Right lobe of liver (tissue), 6 donors: ENCODE results near the gene RBPJL. TPM values are rescaled to one million over a fixed set of nuclear protein-coding genes. Genes with fewer than 3 reads are reported as not detected.

Experiments used
- ATAC-seq, 4 donors: fragments of 200-7000 bp; cut with Tn5 transposase; one replicate each; pipeline ENCODE4 v1.9.1; 2020; ENCODE audit warnings: mild to moderate bottlenecking in 4 of 4, moderate library complexity in 4 of 4
- DNase-seq, 3 donors: peaks; one replicate each; pipeline ENCODE4 v3.0.0-alpha.2; 2020
- H3K27ac ChIP-seq, 3 donors: fragments of 200-600 bp; one replicate each; pipeline ENCODE4 v1.8.0; 2022
- H3K27me3 ChIP-seq, 2 donors: fragments of 200-600 bp; one replicate each; pipeline ENCODE4 v1.8.0; 2022
- H3K36me3 ChIP-seq, 4 donors: fragments of 200-600 bp; sonication (generic) in 1 of 4; one replicate each; pipeline versions ENCODE4 v1.5.1 to v1.8.0; 2017 to 2022; ENCODE audit warnings: control low read depth in 1 of 4
- H3K4me1 ChIP-seq, 4 donors: fragments of 200-600 bp; sonication (generic) in 1 of 4; one replicate each; pipeline versions ENCODE4 v1.5.1 to v1.8.0; 2017 to 2022; ENCODE audit warnings: control low read depth in 1 of 4
- H3K4me3 ChIP-seq, 3 donors: fragments of 200-600 bp; one replicate each; pipeline ENCODE4 v1.8.0; 2022
- H3K9me3 ChIP-seq, 4 donors: fragments of 200-600 bp; sonication (generic) in 1 of 4; one replicate each; pipeline versions ENCODE4 v1.5.1 to v1.8.0; 2017 to 2022; ENCODE audit warnings: control low read depth in 1 of 4
- POLR2A ChIP-seq: fragments of 450-650 bp; IDR thresholded peaks from one replicate; pipeline ENCODE4 v1.6.1; 2017; ENCODE audit warnings: antibody characterized with exemption, mild to moderate bottlenecking
- WGBS: methylation state at CpG from one replicate; pipeline ENCODE4 v1.1.6; 2018; ENCODE audit warnings: low coverage, low lambda C conversion rate; ENCODE audit not compliant: insufficient coverage; ENCODE audit errors: missing lambda C conversion rate; 5-methylcytosine and 5-hydroxymethylcytosine counted together
- intact Hi-C, 2 donors: fragments of 100-400 bp; cut with DNase I; formaldehyde crosslinking; loops; one replicate each; pipeline versions ENCODE4 v1.11.2 to v1.14.1; 2022
- total RNA-seq, 6 experiments: library from RNA; depleted of rRNA in 2 of 6; stranded (reverse); fragments of >200 nt in 2 of 6; fragmentation: NEBNext Ultra II Directional in 3 of 6; extraction: Animal tissue kit (Norgen Biotek cat#: 25700) in 3 of 6; gene quantifications; one replicate each; pipeline versions ENCODE4 v1.1.0 to v1.2.4, GENCODE V29; 2016 to 2023
- TF ChIP-seq, protein P1 (sequence below), 4 donors: fragments of 200-600 bp in 3 of 4; fragments of 450-650 bp in 1 of 4; IDR thresholded peaks; one replicate each; pipeline versions ENCODE4 v1.5.1 to v1.8.0; 2016 to 2022; ENCODE audit warnings: antibody characterized with exemption in 4 of 4, mild to moderate bottlenecking in 2 of 4
- donor health status: DM: no; HTN: yes; CAD: no.
- donor health status: DM: no; HTN: no; CAD: no.
- donor health status: DM: no; HTN: no; CAD: no.
- donor health status: DM: no; HTN: yes; CAD: no.
- donor health status: DM: no; HTN: yes; CAD: no.

Gene RBPJL
- total RNA-seq, 6 experiments from 2014 or later: not detected

DNA sequence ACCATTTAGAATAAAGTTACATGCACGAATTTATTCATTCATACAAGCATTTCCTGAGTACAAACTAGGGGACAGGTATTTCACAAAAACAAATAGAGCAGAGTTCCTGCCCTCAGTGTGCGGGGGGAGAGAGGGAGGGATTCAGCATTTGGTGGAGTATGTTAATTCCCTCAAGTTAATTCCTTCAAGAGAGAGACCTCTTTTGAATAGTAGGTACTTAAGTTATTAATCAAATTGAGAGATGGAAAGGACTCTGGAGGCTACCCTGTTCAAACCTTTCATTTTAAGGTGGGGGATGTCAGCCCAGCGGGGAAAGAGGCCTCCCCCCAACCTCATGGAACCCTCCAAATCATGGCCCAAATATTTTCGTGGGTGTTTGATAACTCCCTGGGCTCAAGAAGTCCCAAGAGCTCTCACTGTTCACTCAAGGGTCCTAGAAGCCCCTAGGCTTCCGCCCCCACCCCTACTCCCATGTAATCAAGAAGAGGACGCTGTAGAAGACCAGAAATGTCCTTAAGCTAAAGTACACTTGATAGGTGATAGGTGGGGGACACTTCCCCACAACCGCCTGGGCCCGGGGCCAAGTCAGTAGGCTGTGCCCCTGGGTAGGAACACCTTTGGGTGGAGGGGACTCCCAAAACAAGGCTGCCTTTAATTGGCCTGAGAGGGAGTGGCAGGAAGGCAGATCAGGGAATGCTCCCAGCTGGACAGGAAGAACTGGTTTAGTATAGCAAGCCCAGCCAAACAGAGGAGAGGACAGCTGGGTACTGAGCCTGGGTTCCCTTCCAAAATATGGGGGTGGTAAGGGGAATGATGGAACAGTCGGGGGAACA, 38.7 kb downstream of the RBPJL start:
- DNase-seq (peak in 1 of 3 donors; percentile 49), ATAC-seq (peak in 3 of 4 donors; percentile 2 to 3 (median 3))
- 16% methylated on average over 5 of the region's 9 CpGs for WGBS
- H3K4me1 ChIP-seq: peaks cover 0 to 34% (median 9%) of the 10 kb centered on the region in 4 donors
- H3K27ac ChIP-seq: peak overlapping the region; percentile 91 to 99 (median 97)
- intact Hi-C loops: no loop called here
- no peaks in the 10 kb centered on the region for H3K9me3 ChIP-seq
- H3K27me3 ChIP-seq: no peaks in the 10 kb centered on the region
- H3K4me3 ChIP-seq: peak overlapping the region; percentile 78 to 90 (median 84)
- peaks cover 0 to 6% (median 0%) of the 10 kb centered on the region in 4 donors for H3K36me3 ChIP-seq
- TF ChIP-seq, protein P1, sequence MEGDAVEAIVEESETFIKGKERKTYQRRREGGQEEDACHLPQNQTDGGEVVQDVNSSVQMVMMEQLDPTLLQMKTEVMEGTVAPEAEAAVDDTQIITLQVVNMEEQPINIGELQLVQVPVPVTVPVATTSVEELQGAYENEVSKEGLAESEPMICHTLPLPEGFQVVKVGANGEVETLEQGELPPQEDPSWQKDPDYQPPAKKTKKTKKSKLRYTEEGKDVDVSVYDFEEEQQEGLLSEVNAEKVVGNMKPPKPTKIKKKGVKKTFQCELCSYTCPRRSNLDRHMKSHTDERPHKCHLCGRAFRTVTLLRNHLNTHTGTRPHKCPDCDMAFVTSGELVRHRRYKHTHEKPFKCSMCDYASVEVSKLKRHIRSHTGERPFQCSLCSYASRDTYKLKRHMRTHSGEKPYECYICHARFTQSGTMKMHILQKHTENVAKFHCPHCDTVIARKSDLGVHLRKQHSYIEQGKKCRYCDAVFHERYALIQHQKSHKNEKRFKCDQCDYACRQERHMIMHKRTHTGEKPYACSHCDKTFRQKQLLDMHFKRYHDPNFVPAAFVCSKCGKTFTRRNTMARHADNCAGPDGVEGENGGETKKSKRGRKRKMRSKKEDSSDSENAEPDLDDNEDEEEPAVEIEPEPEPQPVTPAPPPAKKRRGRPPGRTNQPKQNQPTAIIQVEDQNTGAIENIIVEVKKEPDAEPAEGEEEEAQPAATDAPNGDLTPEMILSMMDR (IDR thresholded peaks at IDR 0.05): no peak
- peak; percentile 76 for TF ChIP-seq POLR2A

DNA sequence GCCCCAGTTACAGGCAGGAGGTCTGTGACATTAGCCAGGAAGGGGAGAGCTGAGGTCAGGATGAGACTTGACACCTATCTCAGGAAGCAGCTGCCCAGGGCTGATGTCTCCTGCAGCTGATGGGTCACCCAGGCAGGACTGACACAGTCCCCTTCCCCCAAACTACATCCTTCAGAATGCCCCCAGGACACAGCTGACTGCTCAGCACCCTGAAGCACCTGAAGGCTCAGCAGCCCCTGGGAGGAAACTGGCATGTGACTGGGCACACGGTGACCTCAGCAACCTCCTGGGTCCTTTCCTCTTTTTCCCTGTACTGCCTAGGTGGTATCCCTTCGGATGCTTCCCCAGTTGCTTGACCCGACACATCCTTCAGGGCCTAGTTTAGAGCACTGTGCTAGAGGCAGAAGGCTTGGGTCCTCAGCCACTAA, 39.7 kb downstream of the RBPJL start:
- intact Hi-C loops: no loop called here
- ATAC-seq (no peak), DNase-seq (no peak)
- peaks cover 0 to 25% (median 3%) of the 10 kb centered on the region in 4 donors for H3K4me1 ChIP-seq
- H3K27ac ChIP-seq: peak overlapping the region; percentile 91 to 99 (median 97)
- H3K36me3 ChIP-seq: no peaks in the 10 kb centered on the region
- H3K4me3 ChIP-seq: peak overlapping the region; percentile 78 to 90 (median 84)
- no peaks in the 10 kb centered on the region for H3K27me3 ChIP-seq
- TF ChIP-seq, protein P1 (IDR thresholded peaks at IDR 0.05): no peak
- no peak for TF ChIP-seq POLR2A
- WGBS: 16% methylated on average over 3 of the region's 3 CpGs
- H3K9me3 ChIP-seq: no peaks in the 10 kb centered on the region

DNA sequence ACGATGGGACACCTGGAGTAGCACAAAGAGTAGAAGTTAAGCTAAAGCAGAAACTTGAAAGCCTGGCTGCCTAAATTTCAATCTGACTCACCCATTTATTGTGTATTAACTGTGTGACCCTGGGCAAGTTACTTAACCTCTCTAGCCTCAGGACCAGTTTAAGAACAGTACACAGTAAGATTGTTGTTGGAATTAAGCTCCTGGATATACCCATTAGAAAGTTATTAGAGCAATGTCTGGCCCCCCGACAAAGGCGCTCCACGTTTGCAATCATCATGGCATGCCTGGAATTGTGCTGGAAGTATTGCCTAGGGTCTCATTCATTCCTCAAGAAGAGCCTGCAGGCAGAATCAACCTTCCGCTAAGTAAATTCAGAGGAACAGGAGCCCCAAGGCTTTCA, 40.2 kb downstream of the RBPJL start:
- Histone ChIP-seq H3K4me3 (peak overlapping the region; percentile 78 to 90 (median 84)), H3K27ac (peak overlapping the region; percentile 91 to 99 (median 97)), H3K9me3 (no peaks in the 10 kb centered on the region), H3K36me3 (no peaks in the 10 kb centered on the region), H3K27me3 (no peaks in the 10 kb centered on the region), H3K4me1 (peaks cover 0 to 19% (median 0%) of the 10 kb centered on the region in 4 donors)
- no peak for TF ChIP-seq POLR2A
- TF ChIP-seq, protein P1 (IDR thresholded peaks at IDR 0.05): no peak
- 23% methylated on average over 3 of the region's 5 CpGs for WGBS
- intact Hi-C loops: no loop called here
- no peak for DNase-seq
- ATAC-seq: no peak

DNA sequence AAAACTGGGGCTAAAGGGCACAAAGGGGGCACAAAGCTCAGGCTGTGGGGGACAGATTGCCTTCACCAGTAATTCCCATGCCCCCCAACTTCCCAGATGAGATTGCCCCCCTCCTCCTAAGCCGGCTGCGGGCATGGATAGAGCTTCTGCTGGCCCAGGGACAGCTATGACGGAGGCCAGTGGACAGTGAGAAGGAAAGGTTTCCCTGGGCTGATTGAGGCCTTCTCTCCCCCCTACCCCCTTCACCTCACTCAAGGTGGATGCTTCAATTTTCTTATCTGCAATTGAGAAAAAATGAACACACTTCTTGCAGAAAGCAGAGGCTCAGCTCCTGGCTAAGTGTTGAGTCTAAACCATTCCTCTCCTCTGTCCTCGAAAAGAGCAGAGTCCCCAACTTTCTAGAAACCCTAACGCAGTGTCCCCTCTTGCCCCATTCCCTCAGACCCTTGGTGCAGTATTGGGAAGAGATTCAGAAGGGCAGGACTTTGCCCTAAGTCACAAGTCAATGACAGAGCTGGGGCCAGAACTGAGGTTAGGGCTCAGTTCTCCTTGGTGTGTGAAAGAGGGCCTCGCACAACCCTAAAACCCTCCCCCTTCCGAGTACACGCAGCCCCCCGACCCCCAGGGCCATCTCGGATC, 40.8 kb downstream of the RBPJL start:
- H3K27ac ChIP-seq: peak overlapping the region; percentile 91 to 99 (median 97)
- H3K9me3 ChIP-seq: no peaks in the 10 kb centered on the region
- TF ChIP-seq POLR2A: no peak
- TF ChIP-seq, protein P1 (IDR thresholded peaks at IDR 0.05): no peak
- H3K4me1 ChIP-seq: peaks cover 0 to 16% (median 0%) of the 10 kb centered on the region in 4 donors
- no peaks in the 10 kb centered on the region for H3K36me3 ChIP-seq
- peak in 3 of 4 donors; percentile 8 to 22 (median 17) for ATAC-seq
- H3K4me3 ChIP-seq: peak overlapping the region; percentile 78 to 90 (median 84)
- intact Hi-C loops: no loop called here
- H3K27me3 ChIP-seq: no peaks in the 10 kb centered on the region
- 5% methylated on average over 5 of the region's 10 CpGs for WGBS
- DNase-seq: no peak
